Neural cell (in vitro differentiated cells): ENCODE data around the gene SCD. TPM values are rescaled to one million over a fixed set of nuclear protein-coding genes. Genes with fewer than 3 reads are reported as not detected.

ENCODE experiments used
- H2AFZ ChIP-seq: fragments of 200-600, 300-800 bp; sonication (generic), shearing (Covaris generic); 2 replicates; pipeline ENCODE4 v1.6.0; 2014; ENCODE audit warnings: low read depth, mild to moderate bottlenecking, antibody characterized with exemption, low read length, moderate library complexity
- H3F3A ChIP-seq: fragments of 200-600 bp; shearing (Covaris generic); 2 replicates; pipeline ENCODE4 v1.6.1; 2016; ENCODE audit warnings: mild to moderate bottlenecking, moderate library complexity, mixed read lengths, antibody characterized with exemption, low read length; ENCODE audit not compliant: insufficient read depth, poor library complexity, severe bottlenecking
- H3K27ac ChIP-seq: fragments of 200-600, 300-800 bp; sonication (generic), shearing (Covaris generic); 2 replicates; pipeline ENCODE4 v1.5.1; 2014; ENCODE audit warnings: mild to moderate bottlenecking, low read length, moderate library complexity
- H3K27me3 ChIP-seq: fragments of 300-800, 200-600 bp; sonication (generic), shearing (Covaris generic); 2 replicates; pipeline ENCODE4 v1.6.0; 2014; ENCODE audit warnings: mild to moderate bottlenecking, low read depth, low read length, moderate library complexity; ENCODE audit not compliant: insufficient read depth
- H3K36me3 ChIP-seq: fragments of 300-800, 200-600 bp; sonication (generic), shearing (Covaris generic); 2 replicates; pipeline ENCODE4 v1.5.1; 2014; ENCODE audit warnings: mild to moderate bottlenecking, antibody characterized with exemption, low read length, moderate library complexity; ENCODE audit not compliant: insufficient read depth
- H3K4me2 ChIP-seq: fragments of 300-800, 200-600 bp; sonication (generic), shearing (Covaris generic); 2 replicates; pipeline ENCODE4 v1.6.0; 2014; ENCODE audit warnings: mild to moderate bottlenecking, low read length
- H3K4me3 ChIP-seq: fragments of 300-800, 200-600 bp; sonication (generic), shearing (Covaris generic); 2 replicates; pipeline ENCODE4 v1.5.1; 2014; ENCODE audit warnings: mild to moderate bottlenecking, low read length, moderate library complexity
- H3K79me2 ChIP-seq: fragments of 200-600 bp; shearing (Covaris generic); replicated peaks from 2 replicates; pipeline ENCODE4 v1.6.0; 2014; ENCODE audit warnings: mild to moderate bottlenecking, low read length, moderate library complexity; ENCODE audit not compliant: insufficient read depth
- H3K9ac ChIP-seq: fragments of 300-800, 200-600 bp; sonication (generic), shearing (Covaris generic); 2 replicates; pipeline ENCODE4 v1.6.1; 2016; ENCODE audit warnings: mild to moderate bottlenecking, low read length, mixed read lengths
- H3K9me2 ChIP-seq: fragments of 200-600 bp; shearing (Covaris generic); 2 replicates; pipeline ENCODE4 v1.6.1; 2016; ENCODE audit warnings: mild to moderate bottlenecking, low read length, mixed read lengths; ENCODE audit not compliant: insufficient read depth
- H3K9me3 ChIP-seq: fragments of 200-600, 300-800 bp; sonication (generic), shearing (Covaris generic); 2 replicates; pipeline ENCODE4 v1.6.1; 2016; ENCODE audit warnings: mild to moderate bottlenecking, mixed run types, low read length, moderate library complexity, mixed read lengths
- H4K20me1 ChIP-seq: fragments of 200-600 bp; shearing (Covaris generic); 2 replicates; pipeline ENCODE4 v1.6.1; 2016; ENCODE audit warnings: mild to moderate bottlenecking, mixed run types; ENCODE audit not compliant: insufficient read depth
- EP300 ChIP-seq: fragments of 450-650 bp; conservative IDR thresholded peaks from 2 replicates; pipeline ENCODE4 v1.6.1; 2014; ENCODE audit warnings: antibody characterized with exemption, mild to moderate bottlenecking, moderate library complexity; ENCODE audit not compliant: poor library complexity, severe bottlenecking
- EZH2 ChIP-seq: fragments of 200-600, 300-800 bp; shearing (Covaris generic), sonication (generic); IDR thresholded peaks from 2 replicates; pipeline ENCODE4 v1.6.1; 2014; ENCODE audit warnings: antibody characterized with exemption, low read length, borderline replicate concordance, mild to moderate bottlenecking; ENCODE audit not compliant: insufficient read depth, poor library complexity, severe bottlenecking
- MXI1 ChIP-seq: fragments of 450-650 bp; conservative IDR thresholded peaks from 2 replicates; pipeline ENCODE4 v1.6.1; 2014; ENCODE audit warnings: antibody characterized with exemption, mild to moderate bottlenecking; ENCODE audit not compliant: poor library complexity, severe bottlenecking
- POLR2AphosphoS5 ChIP-seq: IDR thresholded peaks from 2 replicates; pipeline ENCODE4 v1.6.1; 2012
- RAD21 ChIP-seq: fragments of 450-650 bp; conservative IDR thresholded peaks from 2 replicates; pipeline ENCODE4 v1.6.1; 2014; ENCODE audit warnings: antibody characterized with exemption, mild to moderate bottlenecking, moderate library complexity
- SMC3 ChIP-seq: fragments of 450-650 bp; conservative IDR thresholded peaks from 2 replicates; pipeline ENCODE4 v1.6.1; 2014; ENCODE audit warnings: antibody characterized with exemption, mild to moderate bottlenecking, moderate library complexity; ENCODE audit not compliant: poor library complexity
- TAF1 ChIP-seq: IDR thresholded peaks from 2 replicates; pipeline ENCODE4 v1.6.1; 2012; ENCODE audit warnings: low read depth
- polyA plus RNA-seq: library from polyadenylated mRNA; depleted of rRNA; stranded (reverse); fragments of >200 nt; gene quantifications from 2 replicates; pipeline ENCODE4 v1.2.3, GENCODE V29; 2014
- TF ChIP-seq, protein P1 (sequence below): IDR thresholded peaks from 2 replicates; pipeline ENCODE4 v1.6.1; 2012; ENCODE audit warnings: borderline replicate concordance
- TF ChIP-seq, protein P2 (sequence below): fragments of 450-650 bp; IDR thresholded peaks from 2 replicates; pipeline ENCODE4 v1.5.1; 2014; ENCODE audit warnings: antibody characterized with exemption, mild to moderate bottlenecking, moderate library complexity; ENCODE audit not compliant: poor library complexity, severe bottlenecking

SCD gene
- polyA plus RNA-seq, 1 donor from 2014 or later: 82.9 TPM

DNA sequence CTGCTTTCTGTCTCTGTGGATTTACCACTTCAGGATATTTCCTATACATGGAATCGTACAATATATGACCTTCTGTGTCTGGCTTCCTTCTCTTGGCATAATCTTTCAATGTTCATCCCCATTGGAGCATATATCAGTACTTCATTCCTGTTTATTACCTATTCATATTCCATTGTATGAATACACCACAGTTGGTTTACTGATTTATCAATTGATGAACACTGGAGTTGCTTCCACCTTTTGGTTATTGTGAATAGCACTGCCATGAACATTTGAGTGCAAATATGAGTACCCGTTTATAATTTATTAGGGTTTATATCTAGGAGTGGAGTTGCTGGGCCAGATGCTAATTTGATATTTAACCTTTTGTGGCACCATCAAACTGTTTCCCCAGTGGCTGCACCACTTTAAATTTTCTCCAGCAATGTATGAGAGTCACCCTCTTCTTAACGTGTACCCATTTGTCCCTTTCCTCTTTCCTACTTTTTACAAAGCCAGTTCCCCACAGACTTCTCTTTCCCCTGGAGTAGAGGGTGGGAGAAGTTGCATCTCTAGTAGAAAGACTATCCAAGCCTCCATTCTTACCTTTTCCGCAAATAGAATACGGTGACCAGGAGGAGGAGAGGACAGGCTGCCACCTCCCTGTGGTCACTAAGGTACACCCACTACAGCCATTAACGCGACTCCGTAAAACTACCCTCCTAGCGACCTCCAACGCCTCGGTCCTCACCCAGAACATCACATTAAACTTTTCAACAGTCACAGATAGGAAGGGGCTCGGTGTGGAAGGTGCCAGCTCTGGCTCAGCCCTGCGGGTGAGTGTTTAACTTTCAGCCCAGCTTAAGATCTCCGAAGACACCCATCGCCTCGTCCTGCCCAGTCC is 25.6 kb downstream of the SCD start:
- no peak for TF ChIP-seq EP300
- no peak for TF ChIP-seq SMC3
- TF ChIP-seq MXI1: no peak
- no peak for TF ChIP-seq TAF1
- TF ChIP-seq EZH2: no peak
- TF ChIP-seq, protein P1, sequence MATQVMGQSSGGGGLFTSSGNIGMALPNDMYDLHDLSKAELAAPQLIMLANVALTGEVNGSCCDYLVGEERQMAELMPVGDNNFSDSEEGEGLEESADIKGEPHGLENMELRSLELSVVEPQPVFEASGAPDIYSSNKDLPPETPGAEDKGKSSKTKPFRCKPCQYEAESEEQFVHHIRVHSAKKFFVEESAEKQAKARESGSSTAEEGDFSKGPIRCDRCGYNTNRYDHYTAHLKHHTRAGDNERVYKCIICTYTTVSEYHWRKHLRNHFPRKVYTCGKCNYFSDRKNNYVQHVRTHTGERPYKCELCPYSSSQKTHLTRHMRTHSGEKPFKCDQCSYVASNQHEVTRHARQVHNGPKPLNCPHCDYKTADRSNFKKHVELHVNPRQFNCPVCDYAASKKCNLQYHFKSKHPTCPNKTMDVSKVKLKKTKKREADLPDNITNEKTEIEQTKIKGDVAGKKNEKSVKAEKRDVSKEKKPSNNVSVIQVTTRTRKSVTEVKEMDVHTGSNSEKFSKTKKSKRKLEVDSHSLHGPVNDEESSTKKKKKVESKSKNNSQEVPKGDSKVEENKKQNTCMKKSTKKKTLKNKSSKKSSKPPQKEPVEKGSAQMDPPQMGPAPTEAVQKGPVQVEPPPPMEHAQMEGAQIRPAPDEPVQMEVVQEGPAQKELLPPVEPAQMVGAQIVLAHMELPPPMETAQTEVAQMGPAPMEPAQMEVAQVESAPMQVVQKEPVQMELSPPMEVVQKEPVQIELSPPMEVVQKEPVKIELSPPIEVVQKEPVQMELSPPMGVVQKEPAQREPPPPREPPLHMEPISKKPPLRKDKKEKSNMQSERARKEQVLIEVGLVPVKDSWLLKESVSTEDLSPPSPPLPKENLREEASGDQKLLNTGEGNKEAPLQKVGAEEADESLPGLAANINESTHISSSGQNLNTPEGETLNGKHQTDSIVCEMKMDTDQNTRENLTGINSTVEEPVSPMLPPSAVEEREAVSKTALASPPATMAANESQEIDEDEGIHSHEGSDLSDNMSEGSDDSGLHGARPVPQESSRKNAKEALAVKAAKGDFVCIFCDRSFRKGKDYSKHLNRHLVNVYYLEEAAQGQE: no peak
- no peak for TF ChIP-seq POLR2AphosphoS5
- TF ChIP-seq RAD21: no peak
- TF ChIP-seq, protein P2, sequence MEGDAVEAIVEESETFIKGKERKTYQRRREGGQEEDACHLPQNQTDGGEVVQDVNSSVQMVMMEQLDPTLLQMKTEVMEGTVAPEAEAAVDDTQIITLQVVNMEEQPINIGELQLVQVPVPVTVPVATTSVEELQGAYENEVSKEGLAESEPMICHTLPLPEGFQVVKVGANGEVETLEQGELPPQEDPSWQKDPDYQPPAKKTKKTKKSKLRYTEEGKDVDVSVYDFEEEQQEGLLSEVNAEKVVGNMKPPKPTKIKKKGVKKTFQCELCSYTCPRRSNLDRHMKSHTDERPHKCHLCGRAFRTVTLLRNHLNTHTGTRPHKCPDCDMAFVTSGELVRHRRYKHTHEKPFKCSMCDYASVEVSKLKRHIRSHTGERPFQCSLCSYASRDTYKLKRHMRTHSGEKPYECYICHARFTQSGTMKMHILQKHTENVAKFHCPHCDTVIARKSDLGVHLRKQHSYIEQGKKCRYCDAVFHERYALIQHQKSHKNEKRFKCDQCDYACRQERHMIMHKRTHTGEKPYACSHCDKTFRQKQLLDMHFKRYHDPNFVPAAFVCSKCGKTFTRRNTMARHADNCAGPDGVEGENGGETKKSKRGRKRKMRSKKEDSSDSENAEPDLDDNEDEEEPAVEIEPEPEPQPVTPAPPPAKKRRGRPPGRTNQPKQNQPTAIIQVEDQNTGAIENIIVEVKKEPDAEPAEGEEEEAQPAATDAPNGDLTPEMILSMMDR: no peak
- no peaks in the 10 kb centered on the region for H3K9me3 ChIP-seq
- peaks cover 6% of the 10 kb centered on the region for H3F3A ChIP-seq
- H2AFZ ChIP-seq: peak overlapping the region; percentile 80
- H3K79me2 ChIP-seq: peaks cover 10% of the 10 kb centered on the region
- peak overlapping the region; percentile 84 for H3K9ac ChIP-seq
- peak overlapping the region; percentile 78 for H3K4me3 ChIP-seq
- no peaks in the 10 kb centered on the region for H4K20me1 ChIP-seq
- H3K27me3 ChIP-seq: no peaks in the 10 kb centered on the region
- peak overlapping the region; percentile 99 for H3K4me2 ChIP-seq
- H3K9me2 ChIP-seq: no peaks in the 10 kb centered on the region
- no peaks in the 10 kb centered on the region for H3K36me3 ChIP-seq
- peak overlapping the region; percentile 90 for H3K27ac ChIP-seq

DNA sequence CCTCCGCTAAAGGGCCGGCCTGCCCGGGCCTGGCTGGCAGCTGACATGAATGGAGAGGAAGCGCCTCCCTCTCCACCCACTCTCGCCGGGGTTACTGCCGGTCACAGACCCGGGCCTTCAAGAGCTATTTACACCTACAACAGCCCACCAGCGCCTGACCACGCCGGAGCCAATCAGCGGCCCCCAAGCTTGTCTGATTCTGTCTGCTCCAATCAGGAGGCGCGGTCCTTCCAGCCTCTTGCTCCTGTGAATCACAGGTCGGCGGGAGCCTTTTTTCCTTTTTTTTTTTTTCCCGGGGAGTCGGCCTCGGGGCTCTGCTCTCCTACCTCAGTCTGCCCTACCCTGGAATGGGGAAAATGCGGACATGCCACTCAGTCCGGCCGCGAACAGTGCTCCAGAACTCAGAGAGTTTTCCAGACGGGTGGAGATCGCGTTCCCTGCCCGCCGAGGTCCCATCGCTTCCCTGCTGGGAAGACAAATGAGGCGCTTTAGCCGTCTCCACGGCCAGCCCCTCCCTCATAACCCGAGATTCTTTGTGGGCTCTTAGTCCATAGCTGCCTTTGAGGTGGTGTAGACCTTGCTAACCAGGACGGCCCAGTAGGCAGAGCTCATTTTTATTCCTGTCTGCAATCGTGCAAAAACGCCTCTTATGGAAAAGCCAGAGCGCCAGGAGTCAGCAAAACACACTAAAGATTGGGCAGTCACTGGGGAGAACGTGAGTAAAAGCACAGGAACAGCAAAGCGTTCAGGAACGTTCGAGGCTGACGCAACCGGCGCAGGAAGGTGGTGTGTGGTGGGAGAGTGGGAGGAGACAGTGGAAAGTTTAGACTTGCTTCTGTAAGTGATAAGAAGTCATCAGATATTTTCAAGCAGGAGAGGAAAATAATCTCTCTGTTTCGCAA is 26.5 kb downstream of the SCD start:
- no peaks in the 10 kb centered on the region for H4K20me1 ChIP-seq
- TF ChIP-seq TAF1: peak; percentile 83
- TF ChIP-seq, protein P2: peak; percentile 5
- TF ChIP-seq SMC3: peak; percentile 7
- peak; percentile 51 for TF ChIP-seq POLR2AphosphoS5
- TF ChIP-seq, protein P1: peak; percentile 74
- no peak for TF ChIP-seq EP300
- no peak for TF ChIP-seq EZH2
- no peak for TF ChIP-seq RAD21
- peak; percentile 28 for TF ChIP-seq MXI1
- peak overlapping the region; percentile 78 for H3K4me3 ChIP-seq
- no peaks in the 10 kb centered on the region for H3K36me3 ChIP-seq
- no peaks in the 10 kb centered on the region for H3K27me3 ChIP-seq
- peak overlapping the region; percentile 99 for H3K4me2 ChIP-seq
- peak overlapping the region; percentile 90 for H3K27ac ChIP-seq
- H2AFZ ChIP-seq: peak overlapping the region; percentile 80
- no peaks in the 10 kb centered on the region for H3K9me3 ChIP-seq
- H3K79me2 ChIP-seq: peaks cover 10% of the 10 kb centered on the region
- H3F3A ChIP-seq: peaks cover 6% of the 10 kb centered on the region
- no peaks in the 10 kb centered on the region for H3K9me2 ChIP-seq
- peak overlapping the region; percentile 84 for H3K9ac ChIP-seq
